GM08714 (cell line): ENCODE data around the gene SLC12A8.

Source experiments
- H3K4me3 ChIP-seq: fragments of 200-500 bp; sonication (Bioruptor generic); 2 replicates; pipeline ENCODE4 v1.5.1; 2014; ENCODE audit warnings: mild to moderate bottlenecking, low read length, inconsistent platforms
- ZNF274 ChIP-seq: IDR thresholded peaks from 2 replicates; pipeline ENCODE4 v1.6.1; 2012; ENCODE audit warnings: mild to moderate bottlenecking, low read depth, low read length

Gene SLC12A8

DNA sequence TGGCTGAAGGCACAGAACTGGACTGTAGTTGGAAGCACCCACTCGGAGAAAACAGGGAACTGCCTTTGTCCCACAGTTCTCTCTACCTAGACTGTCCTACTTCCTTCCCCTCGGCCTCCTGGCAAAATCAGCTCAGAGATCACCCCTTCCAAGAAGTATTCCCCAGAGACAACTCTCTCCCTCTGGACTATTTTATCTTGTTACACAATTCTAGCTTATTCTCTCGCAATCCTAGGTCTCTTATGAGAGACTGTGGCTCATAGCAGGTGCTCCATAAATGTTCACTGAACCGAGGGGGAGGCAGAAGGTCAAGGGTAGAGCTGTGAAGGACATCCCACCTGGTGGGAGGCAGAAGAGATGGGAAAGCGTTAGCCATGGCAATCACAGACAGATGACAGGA, 167.4 kb downstream of the SLC12A8 start:
- no peak for TF ChIP-seq ZNF274
- H3K4me3 ChIP-seq, result no peak overlapping the region

- no peak overlapping the region for H3K4me3 ChIP-seq
- no peak for TF ChIP-seq ZNF274
Observed at GRCh38 chr3:125043599-125044151, 168.9 kb downstream of the SLC12A8 start.

DNA sequence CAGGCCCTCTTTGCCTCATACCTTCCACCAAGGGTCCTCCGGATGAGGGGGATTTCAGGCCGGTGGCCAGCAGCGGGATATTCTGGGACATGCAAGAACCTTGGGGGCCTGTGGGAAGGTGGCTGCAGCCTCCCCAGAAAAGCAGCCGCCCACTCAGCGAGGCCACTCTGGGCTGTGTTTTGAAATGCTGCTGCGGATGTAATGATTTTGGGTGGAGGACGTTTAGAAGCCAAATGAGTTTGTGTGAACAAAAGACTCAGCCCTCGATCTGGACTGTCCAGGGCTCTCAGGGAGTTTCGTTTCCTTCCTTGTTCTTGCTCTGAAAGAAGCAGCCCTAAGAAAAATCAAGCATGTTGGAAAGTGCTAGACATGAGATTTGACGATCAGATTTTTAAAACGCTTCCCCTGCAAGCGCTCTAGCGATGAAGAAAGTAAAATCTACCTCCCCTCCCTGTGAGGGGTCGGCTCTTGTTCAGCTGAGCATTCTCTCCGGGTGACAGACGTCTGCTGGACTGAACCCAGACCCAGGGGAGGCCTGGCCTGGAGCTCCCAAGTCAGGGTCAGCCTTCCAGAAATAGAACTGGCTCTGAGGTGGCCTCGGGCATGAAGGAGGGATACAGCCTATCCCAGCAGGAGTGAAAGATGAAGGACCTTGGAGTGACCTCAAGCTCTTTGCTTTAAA, 169.7 kb downstream of the SLC12A8 start:
- no peak overlapping the region for H3K4me3 ChIP-seq
- no peak for TF ChIP-seq ZNF274

- no peak overlapping the region for H3K4me3 ChIP-seq
- TF ChIP-seq ZNF274, result no peak
Observed at GRCh38 chr3:125039131-125040100, 173.1 kb downstream of the SLC12A8 start.

- no peak overlapping the region for H3K4me3 ChIP-seq
- no peak for TF ChIP-seq ZNF274
Observed at GRCh38 chr3:125037498-125038150, 174.9 kb downstream of the SLC12A8 start.

DNA sequence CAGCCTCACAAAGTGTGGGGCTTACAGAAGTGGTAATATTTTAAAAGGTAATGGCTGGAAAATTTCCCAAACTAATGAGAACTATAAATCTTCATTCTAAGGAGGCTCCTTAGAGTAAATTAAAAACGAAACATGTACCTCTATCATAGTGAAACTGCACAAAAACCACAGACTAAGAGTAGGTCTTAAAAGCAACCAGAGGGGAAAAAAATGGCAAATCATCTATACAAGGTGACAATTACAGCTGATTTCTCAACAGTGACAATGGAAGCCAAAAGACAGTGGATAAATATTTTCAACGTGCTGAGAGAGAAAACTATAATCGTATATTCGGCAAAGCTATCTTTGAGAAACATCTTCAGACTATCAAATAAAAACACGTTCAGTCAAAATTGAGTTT, 177.3 kb downstream of the SLC12A8 start:
- H3K4me3 ChIP-seq, result no peak overlapping the region
- no peak for TF ChIP-seq ZNF274

DNA sequence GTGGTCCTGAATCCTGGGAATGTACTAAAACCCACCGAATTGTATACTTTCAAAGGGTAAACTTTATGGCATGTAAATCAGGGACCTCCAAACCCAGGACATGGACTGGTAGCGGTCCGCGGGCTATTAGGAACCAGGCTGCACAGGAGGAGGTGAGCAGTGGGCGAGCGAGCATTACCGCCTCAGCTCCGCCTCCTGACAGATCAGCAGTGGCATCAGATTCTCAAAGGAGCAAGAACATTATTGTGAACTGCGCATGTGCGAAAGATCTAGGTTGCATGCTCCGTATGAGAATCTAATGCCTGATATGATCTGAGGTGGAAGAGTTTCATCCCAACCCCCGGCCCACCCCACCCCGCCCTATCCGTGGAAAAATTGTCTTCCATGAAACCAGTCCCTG, 178.9 kb downstream of the SLC12A8 start:
- no peak for TF ChIP-seq ZNF274

GRCh38 chr3:125033135-125033534, 179.4 kb downstream of the SLC12A8 start:
- H3K4me3 ChIP-seq, result no peak overlapping the region
- no peak for TF ChIP-seq ZNF274

More for the DNA sequence above, 178.9 kb downstream of the SLC12A8 start:
- H3K4me3 ChIP-seq, result no peak overlapping the region

DNA sequence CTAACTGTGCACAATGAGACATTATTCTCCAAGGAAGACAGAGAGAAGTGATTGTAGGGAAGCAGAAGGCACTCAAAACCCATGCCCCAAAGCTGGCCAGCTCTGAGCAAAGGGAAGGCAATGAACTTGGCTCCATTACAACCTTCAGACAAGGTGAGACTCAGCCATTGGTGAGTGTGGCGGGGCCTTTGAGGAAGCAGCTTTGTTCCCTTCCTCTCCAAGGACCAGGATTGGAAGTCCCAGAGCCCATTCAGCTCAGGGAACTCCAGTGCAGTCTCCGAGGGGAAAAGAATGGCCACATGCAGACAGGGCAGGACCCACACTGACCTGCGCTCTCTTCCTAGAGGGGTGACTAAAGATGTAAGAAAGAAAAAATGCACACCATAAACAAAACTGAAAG, 179.9 kb downstream of the SLC12A8 start:
- no peak for TF ChIP-seq ZNF274
- no peak overlapping the region for H3K4me3 ChIP-seq
